ENCODE data around the gene DCTN4.

DNA sequence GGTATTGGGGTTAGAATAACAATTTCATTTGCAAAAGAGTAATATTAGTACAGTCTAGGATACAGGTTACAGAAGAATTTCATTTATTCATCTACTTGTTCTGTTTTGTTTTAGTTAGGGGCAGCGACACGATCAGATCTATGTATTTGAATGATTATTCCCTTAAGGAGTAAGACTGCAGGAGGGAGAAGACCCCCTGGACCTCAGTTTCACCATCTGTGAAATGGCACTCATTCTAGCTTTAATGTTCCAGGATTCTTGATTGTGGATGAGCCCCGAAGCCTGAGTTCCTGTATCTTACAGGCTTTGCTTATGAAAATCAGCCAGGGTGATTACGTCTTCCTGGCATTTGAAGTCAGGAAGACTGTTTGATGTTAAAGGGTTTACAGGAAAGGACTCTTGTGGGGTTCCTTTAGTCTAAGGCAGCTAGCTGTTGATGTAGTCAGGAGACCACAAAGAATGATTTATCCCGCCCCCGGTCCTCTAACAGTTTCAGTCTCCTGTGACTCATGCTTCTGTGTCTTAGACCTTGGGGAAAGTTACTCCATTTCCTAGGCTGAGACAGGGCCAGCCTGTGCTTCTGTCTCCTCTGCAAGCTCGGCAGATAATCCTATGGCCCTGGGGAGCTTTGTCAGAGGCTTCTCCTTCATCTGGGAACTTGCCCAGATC, 31.3 kb upstream of the DCTN4 start:
- TF ChIP-seq, protein P1, sequence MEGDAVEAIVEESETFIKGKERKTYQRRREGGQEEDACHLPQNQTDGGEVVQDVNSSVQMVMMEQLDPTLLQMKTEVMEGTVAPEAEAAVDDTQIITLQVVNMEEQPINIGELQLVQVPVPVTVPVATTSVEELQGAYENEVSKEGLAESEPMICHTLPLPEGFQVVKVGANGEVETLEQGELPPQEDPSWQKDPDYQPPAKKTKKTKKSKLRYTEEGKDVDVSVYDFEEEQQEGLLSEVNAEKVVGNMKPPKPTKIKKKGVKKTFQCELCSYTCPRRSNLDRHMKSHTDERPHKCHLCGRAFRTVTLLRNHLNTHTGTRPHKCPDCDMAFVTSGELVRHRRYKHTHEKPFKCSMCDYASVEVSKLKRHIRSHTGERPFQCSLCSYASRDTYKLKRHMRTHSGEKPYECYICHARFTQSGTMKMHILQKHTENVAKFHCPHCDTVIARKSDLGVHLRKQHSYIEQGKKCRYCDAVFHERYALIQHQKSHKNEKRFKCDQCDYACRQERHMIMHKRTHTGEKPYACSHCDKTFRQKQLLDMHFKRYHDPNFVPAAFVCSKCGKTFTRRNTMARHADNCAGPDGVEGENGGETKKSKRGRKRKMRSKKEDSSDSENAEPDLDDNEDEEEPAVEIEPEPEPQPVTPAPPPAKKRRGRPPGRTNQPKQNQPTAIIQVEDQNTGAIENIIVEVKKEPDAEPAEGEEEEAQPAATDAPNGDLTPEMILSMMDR (conservative IDR thresholded peaks at IDR 0.05; ENCODE audit: low read depth in 2 of 2), result no peak
- TF ChIP-seq POLR2AphosphoS5 (IDR thresholded peaks at IDR 0.05; ENCODE audit: low read depth), result no peak
- TF ChIP-seq JUNB (IDR thresholded peaks at IDR 0.05; ENCODE audit: unreplicated experiment), result no peak
- TF ChIP-seq EZH2phosphoT487 (IDR thresholded peaks at IDR 0.05; ENCODE audit: unreplicated experiment), result no peak
- no peak for TF ChIP-seq NANOG (IDR thresholded peaks at IDR 0.05; ENCODE audit: borderline replicate concordance)
- no peak for TF ChIP-seq EZH2 (IDR thresholded peaks at IDR 0.05; ENCODE audit: low read depth, unreplicated experiment)
- TF ChIP-seq, protein P2, sequence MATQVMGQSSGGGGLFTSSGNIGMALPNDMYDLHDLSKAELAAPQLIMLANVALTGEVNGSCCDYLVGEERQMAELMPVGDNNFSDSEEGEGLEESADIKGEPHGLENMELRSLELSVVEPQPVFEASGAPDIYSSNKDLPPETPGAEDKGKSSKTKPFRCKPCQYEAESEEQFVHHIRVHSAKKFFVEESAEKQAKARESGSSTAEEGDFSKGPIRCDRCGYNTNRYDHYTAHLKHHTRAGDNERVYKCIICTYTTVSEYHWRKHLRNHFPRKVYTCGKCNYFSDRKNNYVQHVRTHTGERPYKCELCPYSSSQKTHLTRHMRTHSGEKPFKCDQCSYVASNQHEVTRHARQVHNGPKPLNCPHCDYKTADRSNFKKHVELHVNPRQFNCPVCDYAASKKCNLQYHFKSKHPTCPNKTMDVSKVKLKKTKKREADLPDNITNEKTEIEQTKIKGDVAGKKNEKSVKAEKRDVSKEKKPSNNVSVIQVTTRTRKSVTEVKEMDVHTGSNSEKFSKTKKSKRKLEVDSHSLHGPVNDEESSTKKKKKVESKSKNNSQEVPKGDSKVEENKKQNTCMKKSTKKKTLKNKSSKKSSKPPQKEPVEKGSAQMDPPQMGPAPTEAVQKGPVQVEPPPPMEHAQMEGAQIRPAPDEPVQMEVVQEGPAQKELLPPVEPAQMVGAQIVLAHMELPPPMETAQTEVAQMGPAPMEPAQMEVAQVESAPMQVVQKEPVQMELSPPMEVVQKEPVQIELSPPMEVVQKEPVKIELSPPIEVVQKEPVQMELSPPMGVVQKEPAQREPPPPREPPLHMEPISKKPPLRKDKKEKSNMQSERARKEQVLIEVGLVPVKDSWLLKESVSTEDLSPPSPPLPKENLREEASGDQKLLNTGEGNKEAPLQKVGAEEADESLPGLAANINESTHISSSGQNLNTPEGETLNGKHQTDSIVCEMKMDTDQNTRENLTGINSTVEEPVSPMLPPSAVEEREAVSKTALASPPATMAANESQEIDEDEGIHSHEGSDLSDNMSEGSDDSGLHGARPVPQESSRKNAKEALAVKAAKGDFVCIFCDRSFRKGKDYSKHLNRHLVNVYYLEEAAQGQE (IDR thresholded peaks at IDR 0.05; ENCODE audit: unreplicated experiment), result no peak
- no peak for TF ChIP-seq CREB1 (CRISPR knock-in tag; IDR thresholded peaks at IDR 0.05; ENCODE audit: low read depth)
- no peak for TF ChIP-seq ZNF331 (CRISPR knock-in tag; IDR thresholded peaks at IDR 0.05; ENCODE audit: low read depth)
